ENCODE results near the gene SLC7A6OS. TPM values are rescaled to one million over a fixed set of nuclear protein-coding genes. Genes with fewer than 3 reads are reported as not detected.

SLC7A6OS gene
- total RNA-seq, 1 experiment from 2014 or later, result 14.2 TPM

DNA sequence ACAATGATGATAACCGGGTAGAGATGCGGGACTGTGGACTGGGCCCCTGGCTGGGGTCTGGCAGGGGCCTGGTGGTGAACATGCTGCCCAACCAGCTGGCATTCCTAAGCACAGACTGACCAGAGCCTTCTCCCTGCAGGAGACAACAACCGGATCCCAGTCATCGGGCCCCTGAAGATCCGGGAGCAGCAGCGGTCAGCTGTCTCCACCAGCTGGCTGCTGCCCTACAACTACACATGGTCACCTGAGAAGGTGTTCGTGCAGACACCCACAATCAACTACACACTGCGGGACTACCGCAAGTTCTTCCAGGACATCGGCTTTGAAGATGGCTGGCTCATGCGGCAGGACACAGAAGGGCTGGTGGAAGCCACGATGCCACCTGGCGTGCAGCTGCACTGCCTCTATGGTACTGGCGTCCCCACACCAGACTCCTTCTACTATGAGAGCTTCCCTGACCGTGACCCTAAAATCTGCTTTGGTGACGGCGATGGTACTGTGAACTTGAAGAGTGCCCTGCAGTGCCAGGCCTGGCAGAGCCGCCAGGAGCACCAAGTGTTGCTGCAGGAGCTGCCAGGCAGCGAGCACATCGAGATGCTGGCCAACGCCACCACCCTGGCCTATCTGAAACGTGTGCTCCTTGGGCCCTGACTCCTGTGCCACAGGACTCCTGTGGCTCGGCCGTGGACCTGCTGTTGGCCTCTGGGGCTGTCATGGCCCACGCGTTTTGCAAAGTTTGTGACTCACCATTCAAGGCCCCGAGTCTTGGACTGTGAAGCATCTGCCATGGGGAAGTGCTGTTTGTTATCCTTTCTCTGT lies 51.5 kb downstream of the SLC7A6OS start:
- ChIA-PET CTCF (no interaction called here), POLR2A (ENCODE audit: unreplicated experiment) (interaction anchor here (0.6 kb wide), 1 partner anchor 22 kb away, joined by 7 read pairs; no protein-coding TSS in a partner anchor)
- Histone ChIP-seq H3K4me1 (replicated peaks; ENCODE audit: insufficient read depth) (peaks cover 33% of the 10 kb centered on the region), H3F3A (ENCODE audit: insufficient read depth, low read depth) (peaks cover 43% of the 10 kb centered on the region), H3K4me2 (no peak overlapping the region), H2AFZ (no peak overlapping the region), H3K36me3 (ENCODE audit: low read depth) (no peaks in the 10 kb centered on the region), H3K27ac (no peak overlapping the region), H3K79me2 (ENCODE audit: low read depth) (peaks cover 7% of the 10 kb centered on the region; the same call in 1 of the 2 replicates), H4K20me1 (ENCODE audit: insufficient read depth) (no peaks in the 10 kb centered on the region), H3K4me3 (no peak overlapping the region), H3K27me3 (ENCODE audit: insufficient read depth, low read depth) (no peaks in the 10 kb centered on the region), H3K9me2 (ENCODE audit: insufficient read depth) (no peaks in the 10 kb centered on the region), H3K9me3 (ENCODE audit: insufficient read depth, low read depth) (no peaks in the 10 kb centered on the region)
- intact Hi-C loops (cut with micrococcal nuclease; ENCODE audit: unreplicated experiment), result no loop called here
- no peak for DNase-seq
- BruUV-seq (replicated peaks), result no TSS peak
- no peak for TF ChIP-seq CTCF (conservative IDR thresholded peaks at IDR 0.05)
- no peak for TF ChIP-seq EZH2 (IDR thresholded peaks at IDR 0.05; ENCODE audit: low read depth)

DNA sequence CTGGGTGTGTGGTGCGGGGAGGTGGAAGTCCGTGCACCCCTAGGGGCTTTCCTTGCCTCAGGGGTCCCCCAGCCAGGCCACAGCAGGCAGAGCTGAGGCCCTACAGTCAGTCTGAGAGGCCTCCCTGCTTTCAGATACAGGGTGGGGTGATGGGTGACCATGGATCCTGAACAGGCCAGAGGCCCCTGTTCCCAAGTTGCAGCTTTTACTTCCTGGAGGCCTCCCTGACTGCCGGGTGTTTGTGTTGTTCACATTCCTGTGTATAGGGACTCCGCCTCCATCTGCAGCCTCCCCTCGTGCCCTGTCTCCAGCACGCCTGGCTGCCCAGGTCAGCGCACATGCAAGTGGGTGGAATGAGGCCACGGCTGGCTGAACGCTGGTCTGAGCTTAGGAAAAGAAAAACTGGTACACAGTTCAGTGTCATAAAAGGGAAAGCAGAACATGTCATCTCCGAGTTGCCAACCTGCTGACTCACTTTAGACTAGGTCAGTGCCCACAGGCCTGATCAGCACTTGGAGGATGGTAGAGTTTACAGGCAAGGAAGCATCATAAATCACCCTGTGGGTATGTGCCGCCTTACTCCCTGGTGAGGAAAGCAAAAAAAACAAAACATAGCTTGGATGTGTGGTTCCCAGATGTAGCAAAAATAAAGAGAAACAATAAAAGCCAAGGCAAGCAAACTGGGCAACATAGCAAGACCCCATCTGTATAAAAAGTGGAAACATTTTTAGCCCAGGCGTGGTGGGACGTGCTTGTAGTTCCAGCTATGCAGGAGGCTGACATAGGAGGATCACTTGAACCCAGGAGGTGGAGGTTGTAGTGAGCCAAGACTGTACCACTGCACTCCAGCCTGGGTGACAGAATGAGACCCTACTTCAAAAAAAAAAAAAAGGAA lies 52.6 kb downstream of the SLC7A6OS start:
- no peak overlapping the region; the same call in 1 of the 2 replicates for H2AFZ ChIP-seq
- intact Hi-C loops (cut with micrococcal nuclease; ENCODE audit: unreplicated experiment), result loop anchor here (1.0 kb wide), 1 partner anchor 21 kb away; no protein-coding TSS in a partner anchor
- H3K4me2 ChIP-seq, result peak overlapping the region; percentile 58
- H3K27ac ChIP-seq, result peak overlapping the region; percentile 73
- TF ChIP-seq CTCF (conservative IDR thresholded peaks at IDR 0.05) (no peak), EZH2 (IDR thresholded peaks at IDR 0.05; ENCODE audit: low read depth) (no peak)
- H3K36me3 ChIP-seq (ENCODE audit: low read depth), result no peaks in the 10 kb centered on the region
- ChIA-PET POLR2A (ENCODE audit: unreplicated experiment) (interaction anchor here (0.6 kb wide), 2 partner anchors 21 to 129 kb away, joined by 7 read pairs; no protein-coding TSS in a partner anchor), CTCF (interaction anchor here (0.5 to 1.2 kb wide), 5 partner anchors 11 to 184 kb away, joined by 3 to 5 read pairs (median 3); no protein-coding TSS in a partner anchor)
- peaks cover under 1% of the 10 kb centered on the region; the same call in 1 of the 2 replicates for H3K79me2 ChIP-seq (ENCODE audit: low read depth)
- no peaks in the 10 kb centered on the region for H3K9me3 ChIP-seq (ENCODE audit: insufficient read depth, low read depth)
- DNase-seq, result peak; percentile 80 to 96
- no peaks in the 10 kb centered on the region for H3K9me2 ChIP-seq (ENCODE audit: insufficient read depth)
- H3K4me3 ChIP-seq, result no peak overlapping the region
- H4K20me1 ChIP-seq (ENCODE audit: insufficient read depth), result no peaks in the 10 kb centered on the region
- no peaks in the 10 kb centered on the region for H3K27me3 ChIP-seq (ENCODE audit: insufficient read depth, low read depth)
- H3F3A ChIP-seq (ENCODE audit: insufficient read depth, low read depth), result peaks cover 34% of the 10 kb centered on the region
- BruUV-seq (replicated peaks), result no TSS peak
- peaks cover 29% of the 10 kb centered on the region for H3K4me1 ChIP-seq (replicated peaks; ENCODE audit: insufficient read depth)

- no peaks in the 10 kb centered on the region for H3K27me3 ChIP-seq (ENCODE audit: insufficient read depth, low read depth)
- no peaks in the 10 kb centered on the region for H3K9me3 ChIP-seq (ENCODE audit: insufficient read depth, low read depth)
- no peak overlapping the region; the same call in 1 of the 2 replicates for H2AFZ ChIP-seq
- peak overlapping the region; percentile 58 for H3K4me2 ChIP-seq
- POLR2A ChIA-PET (ENCODE audit: unreplicated experiment), result interaction anchor here (0.6 kb wide), 1 partner anchor 129 kb away, joined by 7 read pairs; no protein-coding TSS in a partner anchor
- no peaks in the 10 kb centered on the region for H4K20me1 ChIP-seq (ENCODE audit: insufficient read depth)
- peaks cover 25% of the 10 kb centered on the region for H3K4me1 ChIP-seq (replicated peaks; ENCODE audit: insufficient read depth)
- H3K4me3 ChIP-seq, result no peak overlapping the region
- H3K27ac ChIP-seq, result peak overlapping the region; percentile 73
- H3K79me2 ChIP-seq (ENCODE audit: low read depth), result no peaks in the 10 kb centered on the region
- no peaks in the 10 kb centered on the region for H3K9me2 ChIP-seq (ENCODE audit: insufficient read depth)
- peaks cover 28% of the 10 kb centered on the region for H3F3A ChIP-seq (ENCODE audit: insufficient read depth, low read depth)
- TF ChIP-seq EZH2 (IDR thresholded peaks at IDR 0.05; ENCODE audit: low read depth) (no peak), CTCF (conservative IDR thresholded peaks at IDR 0.05) (no peak)
- peak; percentile 46 to 74 for DNase-seq
- no peaks in the 10 kb centered on the region for H3K36me3 ChIP-seq (ENCODE audit: low read depth)
- BruUV-seq (replicated peaks), result no TSS peak
- intact Hi-C loops (cut with micrococcal nuclease; ENCODE audit: unreplicated experiment), result no loop called here
- CTCF ChIA-PET, result interaction anchor here (0.5 to 1.2 kb wide), 5 partner anchors 12 to 183 kb away, joined by 3 to 5 read pairs (median 3); no protein-coding TSS in a partner anchor
Observed at GRCh38 chr16:68257251-68257905, 53.4 kb downstream of the SLC7A6OS start.
